Stromal cell of bone marrow (primary cell): ENCODE data around the gene GPR34.
"Not testable (repeated sequence)": the region's sequence is repeated elsewhere in the genome, so short reads cannot be mapped to it uniquely, and the experiment has no call there.

ENCODE experiments used
- DNase-seq: peaks from one replicate; pipeline ENCODE4 v3.0.0-alpha.2; 2012; ENCODE audit warnings: low read depth

GPR34 gene, protein sequence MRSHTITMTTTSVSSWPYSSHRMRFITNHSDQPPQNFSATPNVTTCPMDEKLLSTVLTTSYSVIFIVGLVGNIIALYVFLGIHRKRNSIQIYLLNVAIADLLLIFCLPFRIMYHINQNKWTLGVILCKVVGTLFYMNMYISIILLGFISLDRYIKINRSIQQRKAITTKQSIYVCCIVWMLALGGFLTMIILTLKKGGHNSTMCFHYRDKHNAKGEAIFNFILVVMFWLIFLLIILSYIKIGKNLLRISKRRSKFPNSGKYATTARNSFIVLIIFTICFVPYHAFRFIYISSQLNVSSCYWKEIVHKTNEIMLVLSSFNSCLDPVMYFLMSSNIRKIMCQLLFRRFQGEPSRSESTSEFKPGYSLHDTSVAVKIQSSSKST

DNA sequence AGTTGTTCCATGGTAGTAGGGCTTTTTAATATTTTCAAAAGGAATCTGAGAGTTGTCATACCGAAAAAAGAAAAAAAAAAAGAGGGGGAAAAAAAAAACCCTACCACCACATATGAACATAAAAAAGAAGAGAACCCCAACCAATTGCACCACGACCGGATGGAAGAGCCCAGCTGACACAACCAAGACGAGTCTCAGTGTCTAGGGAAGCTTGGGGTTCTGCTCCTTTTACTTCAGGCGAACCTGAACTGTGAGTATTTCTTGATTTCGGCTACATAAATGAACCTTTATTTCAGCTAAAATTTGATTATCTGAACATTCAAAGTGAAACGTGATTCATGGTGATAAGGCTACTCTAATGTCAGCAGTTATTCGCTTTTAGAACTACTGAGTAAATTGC lies at the start of gene GPR34:
GPR34 (plus strand) TSS at position 139 of the 400 bp plus-strand sequence. CDS start 6,661 bp downstream, outside the sequence.
- no peak for DNase-seq

DNA sequence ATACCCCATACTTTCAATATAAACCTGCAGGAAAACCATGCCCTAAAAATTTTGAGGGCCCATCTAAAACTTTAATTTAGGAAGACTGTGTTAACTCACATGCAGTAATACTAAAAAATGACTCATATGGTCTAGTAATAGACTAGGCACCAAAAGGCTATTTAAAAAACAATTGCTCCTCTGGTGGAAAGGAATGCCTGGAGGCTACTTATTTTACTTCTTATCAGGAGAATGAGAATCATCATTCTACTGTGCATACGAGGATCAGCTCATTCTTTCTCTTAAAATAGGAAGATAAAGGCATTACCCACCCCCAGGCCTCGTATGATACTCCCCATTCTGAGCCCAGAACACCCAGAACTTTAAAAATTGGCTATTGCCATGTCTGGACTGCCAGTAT lies 42.6 kb upstream of the GPR34 start:
- DNase-seq = not testable (repeated sequence)

DNA sequence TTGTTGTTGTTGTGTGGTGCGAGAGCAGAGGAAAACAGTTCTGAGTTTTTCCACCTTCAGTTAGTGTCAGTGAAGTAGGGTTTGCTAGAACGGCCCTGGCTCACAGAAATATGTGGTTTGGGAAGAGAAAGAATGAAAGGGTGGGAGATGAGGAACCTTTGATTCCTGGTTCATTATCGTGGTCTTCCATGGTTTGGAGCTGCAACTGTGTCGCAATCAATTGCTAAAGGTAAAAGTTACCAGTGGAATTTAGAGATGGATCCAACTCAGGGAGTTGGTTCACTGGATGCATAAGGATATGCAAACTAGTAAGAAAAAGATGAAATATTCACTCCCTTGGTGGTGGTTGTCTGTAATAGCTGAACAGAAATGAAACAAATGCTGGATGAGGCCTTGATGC lies 35.6 kb upstream of the GPR34 start:
- no peak for DNase-seq

DNA sequence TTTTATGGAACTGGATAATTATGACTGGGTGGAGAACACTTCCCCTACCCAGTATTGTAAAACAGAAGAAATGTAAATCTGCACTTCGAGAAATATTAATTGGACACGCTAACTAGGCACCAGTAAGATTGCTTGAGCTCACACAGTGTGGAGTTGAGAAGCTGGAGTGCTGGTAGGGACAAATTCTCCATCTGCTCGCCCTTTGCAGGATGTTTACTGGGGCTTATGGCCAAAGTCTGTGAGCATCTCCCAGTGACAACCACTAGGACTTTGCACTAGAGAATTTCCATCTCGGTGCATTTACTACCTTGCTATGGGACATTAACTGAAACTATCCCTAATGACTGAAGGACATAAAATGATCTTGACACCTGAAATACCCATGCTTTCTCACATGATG lies 33.7 kb upstream of the GPR34 start:
- no peak for DNase-seq

DNA sequence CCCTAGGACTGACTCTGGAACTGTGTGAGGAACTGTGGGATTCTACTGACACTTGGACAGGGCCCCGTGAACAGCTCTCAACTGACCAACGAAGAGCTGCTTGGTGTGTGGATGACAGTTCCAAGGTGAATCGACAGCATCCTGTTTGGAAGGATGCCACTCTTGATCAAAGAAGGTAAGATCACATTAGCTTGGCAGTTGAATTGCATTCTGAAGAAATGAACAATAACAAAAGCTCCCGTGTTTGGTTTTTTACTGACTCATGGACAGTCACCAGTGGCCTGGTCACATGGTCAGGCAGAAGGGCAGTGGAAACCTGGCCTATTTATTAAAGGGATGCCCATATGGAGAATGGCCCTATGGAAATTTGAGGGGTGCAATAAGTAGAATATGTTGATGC lies 33.1 kb upstream of the GPR34 start:
- no peak for DNase-seq

DNA sequence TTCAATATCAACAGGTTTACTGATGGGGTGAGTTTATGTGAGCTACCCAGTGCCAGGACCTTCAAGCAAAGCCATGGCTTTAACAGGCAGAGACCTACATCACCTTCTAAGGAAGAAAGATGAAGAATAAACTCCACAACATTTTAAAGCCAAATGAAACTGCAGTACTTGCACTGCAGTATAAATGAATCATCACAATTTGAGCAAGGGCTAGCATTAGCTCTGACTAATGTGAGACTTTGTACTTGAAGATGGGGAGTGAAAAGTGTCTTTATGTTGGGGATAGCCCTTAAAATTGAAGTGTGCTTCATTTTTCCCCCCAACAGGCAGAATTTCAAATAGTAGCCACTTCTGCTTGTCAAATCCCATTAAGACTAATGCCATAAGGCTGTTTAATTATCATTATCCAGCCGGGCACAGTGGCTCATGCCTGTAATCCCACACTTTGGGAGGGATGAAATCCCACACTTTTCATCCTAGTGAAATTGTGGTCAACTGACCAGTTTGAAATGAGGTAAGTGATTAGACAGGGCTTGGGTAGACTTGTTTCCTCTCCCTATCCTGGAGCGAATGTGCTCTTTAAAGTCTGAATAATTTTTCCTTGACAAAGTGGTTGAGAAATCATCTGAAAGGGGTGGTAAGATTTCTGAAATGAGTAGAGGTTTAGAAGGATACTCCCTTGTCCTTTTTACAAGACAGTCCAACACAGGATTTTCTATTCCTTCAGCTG lies 27.2 kb upstream of the GPR34 start:
- no peak for DNase-seq

DNA sequence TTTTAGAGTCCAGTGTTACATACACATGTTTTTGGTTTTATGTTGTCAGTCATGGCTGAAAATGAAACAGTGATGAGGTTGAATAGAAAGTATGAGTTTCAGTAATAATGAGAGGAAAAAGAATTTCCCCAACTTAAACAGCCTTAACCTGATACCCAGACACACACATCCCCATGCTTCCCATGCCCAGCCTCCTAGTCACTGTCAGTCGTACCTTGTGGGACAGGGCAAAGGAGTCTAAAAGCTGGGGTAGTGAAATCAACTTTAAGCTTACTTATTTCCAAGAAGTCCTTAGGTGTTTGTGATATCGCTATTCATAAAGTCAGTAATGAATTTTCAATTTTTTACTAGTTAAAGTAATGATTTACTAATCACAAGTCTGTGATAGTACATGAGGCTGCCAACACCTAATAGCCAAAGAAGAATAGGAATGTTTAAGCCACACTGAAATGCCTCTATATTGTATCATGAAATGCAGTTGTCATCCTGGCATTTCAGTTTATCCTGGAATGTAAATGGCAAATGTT lies 24.3 kb upstream of the GPR34 start:
- DNase-seq = no peak

DNA sequence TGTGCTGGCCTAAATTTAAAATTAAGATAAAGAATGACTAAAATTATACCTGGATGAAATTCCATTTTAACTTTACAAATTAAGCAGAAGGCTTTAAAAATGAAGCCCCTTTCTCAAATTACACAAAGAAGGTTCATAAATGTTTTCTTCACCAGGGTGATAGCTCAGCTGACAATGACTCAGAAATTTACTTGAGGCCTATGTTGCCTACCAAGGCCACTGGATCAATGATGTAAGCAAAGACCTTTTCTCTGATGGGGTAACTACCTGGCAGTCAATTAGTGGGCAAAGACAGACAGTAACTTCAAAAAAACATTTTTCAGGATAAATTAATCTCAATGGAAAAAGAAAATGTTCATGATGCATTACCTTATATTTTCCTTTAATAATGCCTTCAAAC lies 23.9 kb upstream of the GPR34 start:
- no peak for DNase-seq

DNA sequence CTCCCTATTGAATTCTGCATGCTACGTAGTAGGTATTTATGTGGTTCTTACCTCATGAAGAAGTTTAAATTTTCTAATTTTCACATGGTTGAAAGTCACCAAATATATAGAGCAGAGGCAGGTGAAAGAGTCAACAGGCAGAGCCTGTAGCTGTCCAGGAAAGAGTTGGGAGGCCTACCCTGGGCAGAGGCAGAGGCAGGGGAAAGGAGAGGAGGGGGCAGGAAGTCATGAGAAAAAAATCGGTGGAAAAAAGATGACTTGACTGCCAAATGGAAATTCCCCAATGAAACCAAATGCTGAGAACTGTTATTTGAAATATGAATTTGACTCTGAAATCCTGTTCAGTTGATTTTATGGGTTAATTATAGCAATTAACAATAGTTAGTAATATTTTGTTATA lies 23.1 kb upstream of the GPR34 start:
- no peak for DNase-seq

DNA sequence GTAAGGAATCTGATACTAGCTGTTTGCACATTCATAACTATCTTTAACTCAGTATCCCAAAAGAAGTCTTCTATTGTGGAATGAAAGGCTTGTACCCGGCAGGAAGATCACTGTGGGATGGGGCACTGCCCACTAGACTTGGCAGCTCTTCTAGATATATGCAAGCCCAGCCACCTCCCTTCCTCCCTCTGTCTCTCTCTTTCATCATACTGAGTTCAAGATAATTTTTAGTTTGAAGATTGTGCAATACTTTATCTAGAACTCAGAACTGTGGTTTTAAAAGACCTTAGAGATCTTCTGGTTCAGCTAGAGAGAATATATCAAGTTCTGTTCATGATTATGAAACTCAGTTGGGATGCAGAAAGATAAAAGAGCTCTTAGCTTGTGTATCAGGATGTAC lies 22.5 kb upstream of the GPR34 start:
- DNase-seq = no peak

DNA sequence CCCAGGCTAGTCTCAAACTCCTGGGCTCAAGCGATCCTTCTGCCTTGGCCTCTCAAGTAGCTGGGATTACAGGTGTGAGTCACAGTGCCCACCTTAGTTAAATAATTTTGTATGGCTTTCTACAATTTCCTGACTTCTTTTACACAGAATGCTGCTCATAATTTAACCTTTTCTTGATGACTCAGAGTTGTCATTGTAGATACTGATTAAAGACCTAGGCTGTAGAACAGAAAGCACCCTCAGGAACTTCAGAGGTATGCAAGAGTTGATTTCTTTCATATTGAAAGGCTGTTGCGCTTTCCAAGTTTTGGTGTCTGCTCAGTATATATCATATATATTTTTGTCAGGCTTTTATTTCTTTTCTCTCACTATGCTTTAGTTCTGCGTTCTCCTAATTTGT lies 21.1 kb upstream of the GPR34 start:
- DNase-seq = no peak

DNA sequence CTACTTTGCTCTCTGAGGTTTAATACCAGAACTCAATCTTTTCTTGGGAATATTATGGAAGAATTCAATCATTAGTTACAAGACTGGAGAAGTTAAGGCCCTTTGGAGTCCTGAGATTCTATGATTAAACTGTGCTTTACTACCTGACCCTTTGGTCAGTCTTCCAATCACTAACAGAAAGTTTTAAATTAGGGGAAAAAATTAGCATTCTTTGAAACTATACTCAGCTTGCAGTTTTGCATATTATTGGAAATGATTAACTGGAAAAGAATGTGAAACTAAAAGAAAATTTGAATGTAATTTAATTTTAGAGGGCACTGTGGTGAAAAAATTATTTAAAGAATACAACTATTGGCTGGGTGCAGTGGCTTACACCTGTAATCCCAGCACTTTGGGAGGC lies 18.7 kb upstream of the GPR34 start:
- no peak for DNase-seq

DNA sequence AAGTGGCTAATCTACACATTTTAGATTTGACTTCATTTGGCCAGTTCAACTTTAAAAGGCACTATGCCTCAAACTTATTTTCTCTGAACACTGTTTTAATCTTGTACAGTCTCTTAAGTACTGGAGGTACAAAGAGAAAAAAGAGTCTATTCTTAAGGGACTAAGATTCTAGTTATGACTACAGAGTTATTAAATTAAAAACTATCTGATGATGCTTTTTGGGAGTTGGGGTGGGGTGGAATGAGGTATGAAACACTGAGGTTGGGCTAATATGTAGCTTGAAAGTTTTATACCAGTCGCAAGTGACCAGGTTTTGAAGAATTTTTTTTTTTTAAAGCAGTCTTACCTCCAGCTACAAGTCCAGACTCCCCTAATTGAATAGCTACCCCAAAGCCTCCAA lies 17.7 kb upstream of the GPR34 start:
- DNase-seq = no peak

DNA sequence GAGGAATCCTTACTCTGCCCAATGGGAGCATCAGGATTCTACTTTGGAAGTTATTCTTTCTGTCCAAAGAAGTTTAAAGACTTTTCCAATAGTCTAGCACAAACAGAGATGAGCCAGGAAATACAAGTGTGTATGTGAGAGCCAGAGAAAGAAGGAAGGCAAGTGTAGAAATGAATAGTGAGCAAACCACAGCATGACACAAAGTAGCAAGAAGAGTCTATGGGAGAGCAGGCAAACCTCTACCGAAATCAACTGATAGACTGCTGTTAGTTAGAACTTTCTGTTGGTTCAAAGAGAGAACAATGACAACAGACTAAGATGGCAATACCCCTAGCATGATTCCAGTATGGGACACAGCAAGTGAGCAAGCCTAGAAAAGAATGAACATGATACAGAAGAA lies 16.1 kb upstream of the GPR34 start:
- DNase-seq = no peak

DNA sequence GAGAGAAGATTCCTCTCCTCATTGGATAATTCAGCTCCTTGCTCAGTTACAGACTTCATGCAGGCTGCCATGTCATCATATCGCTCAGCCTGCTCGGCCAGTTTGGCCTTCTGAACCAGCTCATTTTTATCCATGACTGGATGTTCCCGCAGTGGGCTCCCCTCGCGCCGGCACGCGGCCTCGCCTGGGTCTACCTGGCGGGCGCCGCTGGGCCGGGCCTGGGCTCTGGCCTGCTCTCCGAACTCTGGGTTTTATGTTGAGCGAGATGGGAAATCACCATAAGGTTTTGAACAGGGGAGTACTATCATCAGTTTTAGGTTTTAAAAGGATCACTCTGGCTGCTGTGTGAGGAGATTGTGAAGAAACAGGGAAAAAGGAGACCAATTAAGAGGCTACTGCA lies 12.4 kb upstream of the GPR34 start:
- not testable (repeated sequence) for DNase-seq

DNA sequence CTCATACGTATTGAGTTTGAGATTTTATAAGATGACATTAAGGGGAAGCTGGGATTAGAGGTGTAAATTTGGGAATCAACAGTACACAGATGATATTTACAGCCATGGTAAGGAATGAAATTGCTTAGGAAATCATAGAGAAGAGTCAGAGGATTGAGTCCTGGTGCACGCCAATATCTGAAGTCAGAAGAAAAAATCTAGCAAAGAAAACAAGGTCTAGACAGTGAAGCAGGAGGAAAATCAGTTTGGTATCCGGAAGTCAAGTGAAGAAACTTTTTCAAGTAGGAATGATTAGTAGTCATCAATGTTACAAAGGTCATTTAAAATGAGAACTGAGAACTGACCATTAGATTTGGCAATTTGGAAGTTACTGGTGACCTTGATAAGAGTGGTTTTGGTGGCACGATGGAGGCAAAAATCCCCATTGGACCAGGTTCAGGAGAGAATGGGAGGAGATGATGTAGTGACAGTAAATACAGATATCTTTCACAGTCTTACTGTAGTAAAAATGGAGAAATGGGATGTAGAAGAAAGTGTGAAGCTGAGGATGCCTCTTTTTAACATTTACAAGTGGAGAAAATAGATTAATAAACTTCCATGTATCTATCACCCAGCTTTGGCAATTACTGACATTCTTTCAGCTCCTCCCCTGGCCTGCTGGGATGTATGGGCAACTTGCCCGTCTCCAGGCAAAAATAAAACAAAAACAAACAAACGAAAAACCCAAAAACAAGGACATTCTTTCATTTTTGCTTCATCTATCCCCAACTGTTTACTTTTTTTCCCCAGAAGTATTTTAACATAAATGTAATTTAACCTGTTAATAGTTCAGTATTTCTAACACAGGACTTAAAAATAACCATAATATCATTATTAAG lies 11.4 kb upstream of the GPR34 start:
- no peak for DNase-seq

DNA sequence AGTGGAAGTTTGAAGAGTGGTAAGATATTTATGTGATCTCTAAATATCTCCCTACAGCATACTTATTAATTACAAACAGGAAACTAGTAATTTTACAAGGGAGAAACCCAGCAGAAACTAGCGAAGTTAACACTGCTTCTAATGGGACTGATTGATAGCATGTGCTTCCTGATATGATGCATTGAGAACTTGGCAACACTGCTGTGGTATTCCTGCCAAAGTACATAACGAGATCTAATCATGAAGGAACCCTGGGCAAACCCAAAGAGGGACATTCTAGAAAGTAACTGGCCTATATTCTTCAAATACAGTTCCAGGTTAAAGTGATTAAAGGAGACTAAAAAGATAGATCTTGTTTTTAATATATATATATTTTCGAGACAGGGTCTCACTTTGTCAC lies 4.6 kb upstream of the GPR34 start:
- no peak for DNase-seq

DNA sequence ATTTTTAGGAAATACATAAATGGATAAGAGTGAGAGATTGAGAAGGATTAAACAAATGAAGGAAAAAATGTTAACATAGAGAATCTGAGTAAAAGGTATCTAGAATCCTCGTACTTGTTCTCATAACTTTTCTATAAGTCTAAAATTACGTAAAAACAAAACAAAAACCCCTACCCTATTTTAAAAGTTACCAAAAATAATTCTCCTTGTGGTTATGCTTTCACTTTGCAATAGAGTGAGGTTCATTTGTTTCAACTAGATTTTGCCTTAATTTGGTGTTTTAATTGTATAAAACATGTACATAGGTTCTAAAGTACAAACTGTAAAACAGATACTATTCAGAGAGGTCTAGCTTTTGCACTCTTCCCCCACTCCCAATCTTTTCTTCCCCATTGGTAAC lies 3.8 kb upstream of the GPR34 start:
- no peak for DNase-seq

DNA sequence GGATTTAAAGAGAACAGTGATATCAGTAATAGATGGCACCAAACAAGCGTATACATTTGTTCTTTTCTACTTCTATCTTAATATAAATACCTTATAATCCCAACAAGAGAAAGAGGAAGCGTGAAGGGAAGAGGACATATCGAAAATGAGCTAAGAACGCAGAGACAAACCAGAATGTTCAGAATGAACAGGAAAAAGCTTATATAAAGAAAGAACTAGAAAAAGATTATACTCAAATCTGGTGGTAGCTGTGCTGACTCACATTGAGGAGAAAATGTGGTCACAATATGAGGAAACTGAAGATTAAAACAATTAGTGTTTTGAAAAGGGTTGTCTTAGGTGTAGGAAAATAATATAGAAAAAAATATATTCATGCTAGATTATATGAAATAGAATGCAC lies 2.0 kb upstream of the GPR34 start:
- DNase-seq = no peak

DNA sequence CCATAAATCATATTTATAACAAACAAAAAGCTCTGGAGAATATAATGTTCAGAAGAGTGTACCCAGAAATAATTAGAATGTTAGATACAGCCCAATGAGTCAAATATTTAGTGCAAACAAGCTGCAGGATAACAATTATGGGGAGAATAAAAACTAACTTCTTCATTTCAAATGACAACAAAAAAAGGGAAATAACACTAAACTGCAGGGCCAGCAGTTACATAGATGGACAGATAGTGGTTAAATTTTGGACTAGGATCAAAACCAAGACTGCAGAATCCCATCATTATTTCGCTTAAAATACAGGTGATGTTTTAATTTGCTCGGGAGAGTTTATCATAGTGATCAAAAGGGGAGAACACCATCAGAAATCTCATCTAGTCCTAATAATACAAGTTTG lies 617 bp upstream of the GPR34 start:
- no peak for DNase-seq

DNA sequence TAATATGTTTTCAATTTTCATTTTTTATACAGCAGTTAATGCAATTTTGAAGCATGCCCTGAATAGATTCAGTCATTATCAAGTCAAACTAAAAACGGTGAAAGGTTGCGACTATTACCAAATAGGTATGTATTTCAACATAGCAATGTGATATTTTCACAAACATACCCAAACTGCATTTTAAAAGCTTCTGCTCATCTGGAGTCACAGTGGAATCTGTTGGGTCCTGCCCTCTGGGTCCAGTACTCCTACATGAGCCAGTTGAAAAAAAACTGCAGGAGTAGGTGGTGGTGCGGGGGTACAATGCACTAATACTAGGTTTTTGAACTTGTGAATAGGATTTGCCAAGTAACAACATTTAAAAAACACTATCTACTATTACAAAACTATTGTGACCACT lies 938 bp downstream of the GPR34 start:
- no peak for DNase-seq

DNA sequence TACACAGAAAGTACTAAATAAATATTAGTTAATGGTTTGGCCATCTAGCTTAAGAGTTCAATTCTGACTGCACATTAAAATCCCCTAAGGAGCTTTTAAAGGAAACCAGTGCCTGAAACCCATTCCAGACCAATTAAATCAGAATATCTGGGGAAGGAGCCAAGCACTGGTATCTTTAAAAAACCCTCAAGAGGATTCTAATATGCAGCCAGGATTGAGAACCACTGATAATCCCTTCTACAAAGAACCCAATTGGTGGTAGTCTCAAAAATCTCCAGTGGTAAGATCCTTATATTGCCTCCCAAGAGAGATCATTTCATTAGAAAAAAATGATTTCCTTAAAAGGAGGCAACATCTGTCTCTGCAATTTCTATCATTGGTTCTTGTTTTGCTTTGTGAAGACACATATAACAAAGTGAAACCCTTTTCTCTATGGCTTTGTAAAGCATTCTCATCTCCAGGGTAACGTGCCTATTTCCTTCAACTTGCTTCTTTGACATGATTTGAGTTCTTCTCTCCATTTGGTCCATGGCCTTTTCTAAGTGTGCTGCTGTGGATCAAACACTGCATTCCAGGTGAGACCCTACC lies 3.5 kb downstream of the GPR34 start:
- DNase-seq = peak; percentile 40
